Type B pancreatic cell (in vitro differentiated cells): ENCODE data around the gene MSL1. TPM values are rescaled to one million over a fixed set of nuclear protein-coding genes. Genes with fewer than 3 reads are reported as not detected.

Experiments used
- DNase-seq: peaks from one replicate; pipeline ENCODE4 v3.0.0; 2021; ENCODE audit warnings: mixed read lengths; ENCODE audit not compliant: unreplicated experiment; ENCODE audit errors: extremely low spot score
- H3K27ac Mint-ChIP-seq: 2 replicates; pipeline ENCODE4 v1.8.0; 2021; ENCODE audit warnings: mild to moderate bottlenecking, mixed read lengths
- H3K27me3 Mint-ChIP-seq: 2 replicates; pipeline ENCODE4 v1.8.0; 2021; ENCODE audit warnings: mixed read lengths
- H3K36me3 Mint-ChIP-seq: 2 replicates; pipeline ENCODE4 v1.8.0; 2021; ENCODE audit warnings: mixed read lengths
- H3K4me1 Mint-ChIP-seq: one replicate; pipeline ENCODE4 v1.8.0; 2021; ENCODE audit warnings: mixed read lengths; ENCODE audit not compliant: unreplicated experiment
- H3K4me3 Mint-ChIP-seq: 2 replicates; pipeline ENCODE4 v1.8.0; 2021; ENCODE audit warnings: mild to moderate bottlenecking, mixed read lengths
- H3K9me3 Mint-ChIP-seq: 2 replicates; pipeline ENCODE4 v1.8.0; 2021; ENCODE audit warnings: mixed read lengths
- total RNA-seq: library from RNA; stranded (reverse); gene quantifications from 2 replicates; pipeline ENCODE4 v1.2.1, GENCODE V29; 2021; ENCODE audit warnings: low replicate concordance
- TF ChIP-seq, protein P1 (sequence below): fragments of 200-600 bp; sonication (generic); conservative IDR thresholded peaks from 2 replicates; pipeline ENCODE4 v1.5.0; 2021; ENCODE audit warnings: antibody characterized with exemption, mild to moderate bottlenecking

The MSL1 gene
- total RNA-seq, 1 donor from 2014 or later: 128 TPM

DNA sequence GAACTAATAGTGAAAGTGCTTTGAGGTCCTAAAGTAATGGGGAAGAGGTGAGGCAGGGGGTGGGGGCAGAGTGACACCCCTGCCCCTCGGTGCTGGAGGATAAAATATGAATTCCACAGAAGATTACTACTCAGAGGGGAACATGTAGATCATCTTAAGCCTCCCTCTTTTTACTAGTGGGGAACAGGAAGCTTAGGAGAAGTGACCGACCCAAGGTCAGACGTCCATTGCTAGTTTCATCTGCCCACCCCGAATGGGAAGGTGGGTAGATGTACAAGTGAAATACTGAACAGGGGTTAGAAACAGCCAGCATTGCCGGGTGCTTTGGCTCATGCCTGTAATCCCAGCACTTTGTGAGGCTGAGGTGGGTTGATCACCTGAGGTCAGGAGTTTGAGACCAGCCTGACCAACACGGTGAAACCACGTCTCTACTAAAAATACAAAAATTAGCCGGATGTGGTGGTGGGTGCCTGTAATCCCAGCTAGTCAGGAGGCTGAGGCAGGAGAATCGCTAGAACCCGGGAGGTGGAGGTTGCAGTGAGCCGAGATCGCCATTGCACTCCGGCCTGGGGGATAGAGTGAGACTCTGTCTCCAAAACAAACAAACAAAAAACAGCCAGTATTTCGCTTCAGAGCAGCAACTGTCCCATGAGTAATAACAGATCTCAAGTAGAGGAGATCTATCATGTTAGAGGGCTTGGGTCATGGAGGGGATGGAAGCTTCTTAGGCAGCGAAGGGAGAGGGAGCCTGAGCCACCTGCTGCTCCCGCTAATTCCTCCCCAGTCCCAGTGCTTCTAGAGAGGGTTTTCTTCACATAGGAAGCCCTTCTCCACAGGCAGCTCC, 20.2 kb upstream of the MSL1 start:
- Mint-ChIP-seq H3K4me1 (peaks cover 47% of the 10 kb centered on the region), H3K9me3 (no peaks in the 10 kb centered on the region), H3K36me3 (no peaks in the 10 kb centered on the region), H3K27me3 (peaks cover 3% of the 10 kb centered on the region), H3K27ac (peak overlapping the region; percentile 96), H3K4me3 (peak overlapping the region; percentile 93)
- DNase-seq: no peak
- TF ChIP-seq, protein P1, sequence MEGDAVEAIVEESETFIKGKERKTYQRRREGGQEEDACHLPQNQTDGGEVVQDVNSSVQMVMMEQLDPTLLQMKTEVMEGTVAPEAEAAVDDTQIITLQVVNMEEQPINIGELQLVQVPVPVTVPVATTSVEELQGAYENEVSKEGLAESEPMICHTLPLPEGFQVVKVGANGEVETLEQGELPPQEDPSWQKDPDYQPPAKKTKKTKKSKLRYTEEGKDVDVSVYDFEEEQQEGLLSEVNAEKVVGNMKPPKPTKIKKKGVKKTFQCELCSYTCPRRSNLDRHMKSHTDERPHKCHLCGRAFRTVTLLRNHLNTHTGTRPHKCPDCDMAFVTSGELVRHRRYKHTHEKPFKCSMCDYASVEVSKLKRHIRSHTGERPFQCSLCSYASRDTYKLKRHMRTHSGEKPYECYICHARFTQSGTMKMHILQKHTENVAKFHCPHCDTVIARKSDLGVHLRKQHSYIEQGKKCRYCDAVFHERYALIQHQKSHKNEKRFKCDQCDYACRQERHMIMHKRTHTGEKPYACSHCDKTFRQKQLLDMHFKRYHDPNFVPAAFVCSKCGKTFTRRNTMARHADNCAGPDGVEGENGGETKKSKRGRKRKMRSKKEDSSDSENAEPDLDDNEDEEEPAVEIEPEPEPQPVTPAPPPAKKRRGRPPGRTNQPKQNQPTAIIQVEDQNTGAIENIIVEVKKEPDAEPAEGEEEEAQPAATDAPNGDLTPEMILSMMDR: no peak

DNA sequence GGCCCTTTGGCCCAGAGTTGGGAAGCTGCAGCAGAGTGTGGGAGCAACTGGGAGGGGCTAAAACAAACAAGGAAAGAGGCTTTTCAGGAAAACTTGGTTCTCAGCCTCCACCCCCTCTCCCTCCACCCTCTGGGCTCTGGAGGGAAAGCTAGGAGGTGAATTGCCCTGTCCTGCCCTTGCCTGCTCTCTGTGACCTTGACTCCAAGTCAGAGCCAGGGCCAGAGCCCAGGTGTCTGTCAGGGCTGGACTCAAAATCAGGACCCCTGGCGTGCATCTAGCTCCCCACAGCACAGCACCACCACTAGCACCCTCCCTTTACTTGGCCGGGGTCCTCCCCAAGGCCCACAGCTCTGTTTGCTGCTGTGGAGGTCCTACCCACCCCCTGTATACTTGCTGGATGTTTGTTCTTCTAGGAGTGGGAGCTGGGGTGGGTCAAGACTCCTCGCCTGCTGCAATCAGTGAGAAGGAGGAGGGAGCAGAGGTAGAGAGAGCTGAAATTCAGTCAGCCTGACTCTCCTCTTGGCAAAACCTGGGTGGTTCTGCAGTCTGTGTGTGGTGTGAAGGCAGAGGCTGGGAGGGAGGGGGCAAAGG, 18.6 kb upstream of the MSL1 start:
- H3K4me3 Mint-ChIP-seq: peak overlapping the region; percentile 61
- TF ChIP-seq, protein P1: no peak
- no peaks in the 10 kb centered on the region for H3K9me3 Mint-ChIP-seq
- H3K27ac Mint-ChIP-seq: peak overlapping the region; percentile 78
- peaks cover 55% of the 10 kb centered on the region for H3K4me1 Mint-ChIP-seq
- DNase-seq: no peak
- H3K27me3 Mint-ChIP-seq: peaks cover 3% of the 10 kb centered on the region
- H3K36me3 Mint-ChIP-seq: no peaks in the 10 kb centered on the region

DNA sequence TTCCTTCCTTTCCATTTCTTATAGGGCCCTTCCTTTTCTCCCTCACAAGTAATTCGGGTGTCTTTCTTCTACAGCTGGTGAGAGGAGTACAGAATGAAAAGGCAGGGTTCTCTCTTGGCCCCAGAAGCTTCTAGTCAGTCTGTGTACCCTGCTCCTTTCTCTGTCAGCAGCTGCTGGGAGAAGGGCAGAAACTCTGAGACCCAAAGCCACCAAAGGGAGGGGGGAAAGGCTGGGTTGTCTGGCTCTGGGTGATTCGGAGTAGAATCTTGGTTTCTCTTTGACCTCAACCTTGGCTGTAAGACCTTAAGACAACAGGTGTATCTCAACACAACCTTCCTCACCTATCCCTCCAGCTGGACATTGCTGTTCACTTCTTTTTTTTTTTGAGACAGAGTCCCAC, 18.1 kb upstream of the MSL1 start:
- peaks cover under 1% of the 10 kb centered on the region for H3K27me3 Mint-ChIP-seq
- H3K4me1 Mint-ChIP-seq: peaks cover 53% of the 10 kb centered on the region
- TF ChIP-seq, protein P1: no peak
- DNase-seq: no peak
- H3K27ac Mint-ChIP-seq: peak overlapping the region; percentile 78
- H3K36me3 Mint-ChIP-seq: no peaks in the 10 kb centered on the region
- H3K4me3 Mint-ChIP-seq: peak overlapping the region; percentile 58
- H3K9me3 Mint-ChIP-seq: no peaks in the 10 kb centered on the region

DNA sequence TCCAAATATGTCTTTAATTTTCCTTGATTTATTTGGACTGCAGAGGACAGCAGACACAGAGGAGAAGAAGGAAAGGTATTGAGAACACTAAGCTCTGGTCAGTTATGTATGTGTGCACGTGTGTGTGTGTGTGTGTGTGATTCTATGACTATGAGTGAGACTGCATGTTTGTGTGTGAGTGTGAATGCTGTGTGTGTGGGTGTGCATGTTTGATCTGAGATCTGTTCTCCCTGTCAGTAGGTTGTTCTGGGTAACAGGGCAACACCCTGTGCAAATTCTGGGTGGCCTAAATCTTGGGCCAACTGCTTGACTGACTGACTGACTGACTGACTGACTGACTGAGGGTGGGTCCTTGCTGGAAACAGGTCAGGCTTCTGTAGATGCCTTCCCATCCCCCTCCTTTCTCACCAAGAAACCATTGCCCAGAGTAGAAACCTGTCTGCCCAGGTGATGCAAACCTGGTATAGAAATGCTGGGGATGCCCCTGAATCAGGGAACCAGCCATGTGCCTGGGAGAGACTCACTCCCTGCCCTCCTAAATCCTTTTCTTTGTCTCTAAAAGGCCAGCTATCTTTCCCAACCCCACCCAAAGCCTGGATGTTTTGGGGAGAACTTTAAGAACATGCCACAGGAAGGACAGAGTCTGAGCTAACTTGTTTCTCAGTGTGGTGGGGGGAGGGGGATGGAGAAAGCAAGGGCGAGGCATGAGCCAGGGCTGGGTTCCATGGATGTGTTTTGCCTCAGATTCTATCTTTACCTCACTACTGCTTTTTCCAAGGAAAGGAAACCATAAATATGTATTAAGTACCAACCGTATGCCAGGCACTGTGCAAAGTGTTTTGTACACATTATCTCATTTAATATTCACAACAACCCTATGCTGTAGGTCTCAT, 16.9 kb upstream of the MSL1 start:
- Mint-ChIP-seq H3K4me1 (peaks cover 55% of the 10 kb centered on the region), H3K36me3 (no peaks in the 10 kb centered on the region), H3K9me3 (no peaks in the 10 kb centered on the region), H3K4me3 (peak overlapping the region; percentile 17), H3K27ac (peak overlapping the region; percentile 81), H3K27me3 (no peaks in the 10 kb centered on the region)
- TF ChIP-seq, protein P1: no peak
- DNase-seq: no peak

DNA sequence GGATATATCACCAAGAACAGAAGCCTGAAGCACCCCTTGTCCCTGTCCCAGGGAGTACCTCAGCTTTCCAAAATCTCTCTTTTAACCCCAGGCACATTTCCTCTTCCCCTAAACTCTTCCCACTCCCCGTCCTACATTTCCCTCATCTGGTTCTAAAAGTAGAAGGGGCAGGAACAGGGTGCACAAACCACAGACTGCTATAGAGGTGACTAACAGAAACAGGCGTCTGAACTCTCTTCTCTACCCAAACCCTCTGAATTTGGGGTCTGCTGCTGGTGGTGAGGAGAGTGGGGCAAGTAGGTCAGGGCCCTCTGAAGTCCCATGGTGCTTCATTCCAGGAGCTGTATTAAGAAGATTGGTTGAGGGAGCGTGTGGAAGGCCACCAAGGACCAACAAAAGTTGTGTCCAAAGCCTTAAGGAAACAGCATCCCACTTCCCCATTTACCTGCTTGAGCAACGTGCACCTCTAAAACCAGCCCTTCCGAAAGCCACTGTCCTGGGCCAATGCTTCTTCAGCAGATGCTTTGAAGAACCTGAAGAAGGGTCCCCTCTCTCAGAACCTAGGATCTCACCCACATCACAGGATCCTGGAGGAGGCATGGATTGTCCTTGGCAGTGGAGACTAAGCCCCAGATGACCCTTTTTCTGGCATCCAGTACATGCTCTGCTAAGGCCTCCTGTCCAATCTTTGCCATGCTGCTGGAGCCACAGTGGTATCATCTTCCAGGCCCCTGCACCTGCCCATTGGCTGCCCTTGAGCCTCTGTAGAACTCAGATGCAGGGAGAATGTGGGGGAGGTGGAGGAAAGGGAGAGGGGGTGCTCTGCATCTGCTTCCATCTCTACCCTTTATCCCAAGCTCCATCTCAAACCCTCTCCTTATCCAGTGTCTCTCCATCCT, 15.7 kb upstream of the MSL1 start:
- Mint-ChIP-seq H3K27me3 (no peaks in the 10 kb centered on the region), H3K27ac (peak overlapping the region; percentile 83), H3K36me3 (no peaks in the 10 kb centered on the region), H3K4me3 (no peak overlapping the region), H3K9me3 (no peaks in the 10 kb centered on the region), H3K4me1 (peaks cover 59% of the 10 kb centered on the region)
- DNase-seq: no peak
- TF ChIP-seq, protein P1: no peak
